GM12891 (cell line): Measurements from ENCODE around the gene KRTAP4-6.
"Not testable (repeated sequence)": the region's sequence is repeated elsewhere in the genome, so short reads cannot be mapped to it uniquely, and the experiment has no call there.

Source experiments
- PAX5 ChIP-seq: IDR thresholded peaks from 2 replicates; pipeline ENCODE4 v1.6.1; 2011; ENCODE audit warnings: low read length, moderate library complexity, mild to moderate bottlenecking; ENCODE audit not compliant: insufficient read depth, severe bottlenecking
- POLR2A ChIP-seq: IDR thresholded peaks from 2 replicates; pipeline ENCODE4 v1.6.1; 2011; ENCODE audit warnings: low read depth, low read length, control low read depth
- POLR2AphosphoS5 ChIP-seq: IDR thresholded peaks from 2 replicates; pipeline ENCODE4 v1.6.1; 2011; ENCODE audit warnings: low read depth, low read length, control low read depth
- POU2F2 ChIP-seq: IDR thresholded peaks from 2 replicates; pipeline ENCODE4 v1.6.1; 2011; ENCODE audit warnings: low read depth, mild to moderate bottlenecking, control low read depth, low read length, moderate library complexity
- SPI1 ChIP-seq: IDR thresholded peaks from 2 replicates; pipeline ENCODE4 v1.6.1; 2011; ENCODE audit warnings: low read depth, low read length, control low read depth
- TAF1 ChIP-seq: IDR thresholded peaks from 2 replicates; pipeline ENCODE4 v1.6.1; 2011; ENCODE audit warnings: low read depth, low read length, control low read depth

DNA sequence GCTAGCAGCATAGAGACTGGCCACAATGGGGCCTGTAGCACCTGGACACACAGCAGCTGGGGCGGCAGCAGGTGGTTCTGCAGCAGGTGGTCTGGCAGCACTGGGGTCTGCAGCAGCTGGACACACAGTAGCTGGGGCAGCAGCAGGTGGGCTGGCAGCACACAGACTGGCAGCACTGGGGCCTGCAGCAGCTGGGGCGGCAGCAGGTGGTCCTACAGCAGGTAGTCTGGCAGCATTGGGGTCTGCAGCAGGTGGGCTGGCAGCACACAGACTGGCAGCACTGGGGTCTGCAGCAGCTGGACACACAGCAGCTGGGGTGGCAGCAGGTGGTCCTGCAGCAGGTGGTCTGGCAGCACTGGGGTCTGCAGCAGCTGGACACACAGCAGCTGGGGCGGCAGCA is 19.8 kb upstream of the KRTAP4-6 start:
- TF ChIP-seq POLR2A, POLR2AphosphoS5, TAF1, SPI1, PAX5, POU2F2: not testable (repeated sequence)
